RWPE1 (cell line): ENCODE results near the gene TMC8.

ENCODE experiments used
- CTCF ChIA-PET: fragments of 350-600 bp; sonication (Branson Sonifier 250); formaldehyde crosslinking; extraction: SDS; loops from one replicate; lab custom pipeline; 2021; lab: Yijun Ruan, JAX
- POLR2A ChIA-PET: fragments of 400-600 bp; formaldehyde crosslinking; extraction: SDS; loops from one replicate; lab custom pipeline; 2020; ENCODE audit warnings: antibody characterized with exemption; ENCODE audit not compliant: low non-redundant PET; lab: Yijun Ruan, JAX
- DNase-seq: peaks from one replicate; pipeline ENCODE4 v3.0.0; 2012; ENCODE audit warnings: low spot score
- H3K27ac ChIP-seq: fragments of 450-650 bp; 2 replicates; pipeline ENCODE4 v1.5.1; 2017
- CTCF ChIP-seq: fragments of 450-650 bp; conservative IDR thresholded peaks from 2 replicates; pipeline ENCODE4 v1.5.1; 2017; ENCODE audit warnings: low read depth, mild to moderate bottlenecking

TMC8 gene

GRCh38 chr17:78174346-78174869 is 43.8 kb downstream of the TMC8 start:
- peak overlapping the region; percentile 67 for H3K27ac ChIP-seq
- CTCF ChIA-PET: interaction anchor here (0.6 to 0.7 kb wide), 2 partner anchors 89 to 97 kb away, joined by 3 read pairs; no protein-coding TSS in a partner anchor
- POLR2A ChIA-PET: no interaction called here
- DNase-seq: no peak
- no peak for TF ChIP-seq CTCF

GRCh38 chr17:78174870-78175642 is 44.5 kb downstream of the TMC8 start:
- DNase-seq: no peak
- POLR2A ChIA-PET: interaction anchor here (0.6 kb wide), 1 partner anchor 76 kb away, joined by 5 read pairs; no protein-coding TSS in a partner anchor
- peak overlapping the region; percentile 67 for H3K27ac ChIP-seq

GRCh38 chr17:78175643-78175981 is 45.0 kb downstream of the TMC8 start:
- no peak for TF ChIP-seq CTCF
- H3K27ac ChIP-seq: peak overlapping the region; percentile 67; the same call in 1 of the 2 replicates
- ChIA-PET POLR2A (no interaction called here), CTCF (interaction anchor here (0.6 to 2.2 kb wide), 4 partner anchors 11 to 59 kb away, joined by 3 to 7 read pairs (median 6); partner anchors contain the start of genes TK1 and TMC6)
- no peak for DNase-seq

More at GRCh38 chr17:78174870-78175642, 44.5 kb downstream of the TMC8 start:
- no peak; the same call in 1 of the 2 replicates for TF ChIP-seq CTCF
- CTCF ChIA-PET: interaction anchor here (0.6 to 2.2 kb wide), 4 partner anchors 11 to 98 kb away, joined by 3 to 7 read pairs (median 4); partner anchors contain the start of gene TK1

GRCh38 chr17:78176548-78177025 is 46.0 kb downstream of the TMC8 start:
- peak; percentile 95 for TF ChIP-seq CTCF
- POLR2A ChIA-PET: no interaction called here
- H3K27ac ChIP-seq: peak overlapping the region; percentile 67
- DNase-seq: no peak
- CTCF ChIA-PET: interaction anchor here (0.6 to 2.2 kb wide), 10 partner anchors 10 to 92 kb away, joined by 3 to 9 read pairs (median 4); partner anchors contain the start of genes TK1 and TMC6

GRCh38 chr17:78179372-78179771 is 48.8 kb downstream of the TMC8 start:
- CTCF ChIA-PET: interaction anchor here (1.7 kb wide), 1 partner anchor 67 kb away, joined by 6 read pairs; no protein-coding TSS in a partner anchor
- POLR2A ChIA-PET: no interaction called here
- no peak for DNase-seq
- H3K27ac ChIP-seq: peak overlapping the region; percentile 66
- TF ChIP-seq CTCF: no peak

GRCh38 chr17:78180083-78180482 is 49.5 kb downstream of the TMC8 start:
- H3K27ac ChIP-seq: peak overlapping the region; percentile 66
- CTCF ChIA-PET: interaction anchor here (1.7 kb wide), 1 partner anchor 68 kb away, joined by 6 read pairs; no protein-coding TSS in a partner anchor
- POLR2A ChIA-PET: no interaction called here
- DNase-seq: no peak
- no peak for TF ChIP-seq CTCF
